CD4-positive, alpha-beta T cell treated with Interleukin-4 for 4 hours (primary cell): ENCODE data around the gene RERE.
"Not testable (repeated sequence)": the region's sequence is repeated elsewhere in the genome, so short reads cannot be mapped to it uniquely, and the experiment has no call there.

Experiments used
- DNase-seq: peaks from one replicate; pipeline ENCODE4 v3.0.0-alpha.2; 2020

The RERE gene

DNA sequence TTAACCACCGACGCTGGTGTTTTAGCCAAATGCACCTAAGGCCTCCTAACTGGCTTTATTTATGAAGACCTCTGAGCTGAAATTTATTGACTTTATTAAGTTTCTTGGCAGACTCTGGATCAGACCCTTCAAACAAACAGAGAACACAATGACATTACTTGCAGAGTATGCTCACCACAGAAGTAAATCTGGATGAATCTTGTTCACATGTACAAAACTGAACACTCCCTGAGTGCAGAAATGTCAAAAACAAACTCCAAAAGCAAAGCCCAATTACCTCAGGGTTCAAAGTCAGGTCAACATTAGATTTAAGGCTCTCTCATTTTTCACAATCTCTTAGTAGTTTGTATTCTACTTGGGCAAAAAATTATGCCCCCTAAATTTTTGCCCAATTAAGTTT, 280.9 kb downstream of the RERE start:
- no peak for DNase-seq

DNA sequence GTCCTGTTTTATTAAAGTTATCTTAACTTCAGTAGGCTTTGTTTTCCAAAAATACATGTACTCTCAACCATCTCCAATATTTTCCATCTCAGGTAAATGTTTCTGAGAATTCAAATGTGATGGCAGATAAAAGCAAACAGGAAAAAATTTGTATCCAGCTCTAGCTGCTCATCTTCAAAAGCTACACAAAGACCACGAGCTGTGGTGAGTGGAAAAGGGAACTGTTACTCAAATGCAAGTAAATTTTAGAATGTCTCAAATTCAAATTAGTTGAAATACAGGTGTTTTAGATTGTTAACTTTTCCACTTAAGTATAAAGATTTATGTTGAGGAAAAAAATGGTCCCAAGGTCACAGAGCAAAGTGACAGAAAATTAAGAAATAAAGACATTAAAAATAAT, 283.5 kb downstream of the RERE start:
- DNase-seq, result no peak

DNA sequence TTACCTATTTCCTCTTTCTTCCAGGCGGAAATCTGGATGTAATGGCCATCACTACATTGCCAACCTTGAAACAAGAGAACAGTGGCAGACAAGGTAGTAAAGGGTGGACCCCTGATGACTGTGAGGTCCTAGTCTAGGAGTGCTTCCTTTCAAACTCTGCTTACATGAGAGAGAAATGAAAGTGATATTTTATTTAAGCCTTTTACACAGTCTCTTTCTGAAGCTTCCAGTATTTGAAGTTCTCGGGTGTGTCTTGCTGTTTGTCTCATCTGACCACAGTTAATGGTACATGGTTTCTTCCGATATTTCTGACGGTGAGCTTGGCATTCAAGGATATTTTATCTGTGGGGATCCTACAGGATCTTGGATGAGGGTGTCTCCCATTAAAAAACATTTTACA, 284.3 kb downstream of the RERE start:
- no peak for DNase-seq

DNA sequence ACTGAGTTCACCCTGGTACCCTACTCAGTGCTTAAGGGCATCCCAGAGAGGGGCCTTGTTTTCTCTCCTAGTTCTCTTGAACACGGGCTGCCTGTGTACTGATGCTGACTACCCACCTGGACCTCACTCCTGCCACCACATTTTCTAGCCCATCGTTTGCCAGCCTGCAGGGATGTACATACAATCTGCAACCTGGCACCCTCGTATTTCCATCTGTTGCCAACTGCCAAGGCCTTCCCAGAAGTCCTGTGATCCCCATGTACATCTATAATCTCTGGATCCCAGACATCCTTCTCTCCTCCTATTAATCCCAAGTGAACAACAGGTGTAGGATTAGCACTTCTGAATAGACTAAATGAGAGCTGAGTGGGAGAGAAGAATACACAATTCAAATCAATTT, 287.5 kb downstream of the RERE start:
- DNase-seq, result no peak

DNA sequence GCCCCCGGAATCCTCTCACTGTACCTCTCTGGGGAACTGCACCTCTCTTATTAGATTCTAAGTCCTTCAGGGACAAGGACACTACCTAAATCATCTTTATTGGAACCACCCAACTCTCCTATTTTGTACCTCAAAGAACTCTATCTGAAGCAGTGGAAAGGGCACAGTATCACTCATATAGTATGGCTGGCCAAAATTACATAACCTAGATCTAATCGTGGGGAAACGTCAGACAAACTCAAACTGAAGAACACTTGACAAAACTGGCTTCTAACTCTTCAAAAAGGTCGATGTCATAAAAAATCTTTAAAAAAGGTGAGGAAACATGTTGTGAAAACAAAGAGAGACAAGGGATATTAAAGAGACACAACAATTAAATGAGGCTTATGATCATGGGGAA, 289.5 kb downstream of the RERE start:
- no peak for DNase-seq

DNA sequence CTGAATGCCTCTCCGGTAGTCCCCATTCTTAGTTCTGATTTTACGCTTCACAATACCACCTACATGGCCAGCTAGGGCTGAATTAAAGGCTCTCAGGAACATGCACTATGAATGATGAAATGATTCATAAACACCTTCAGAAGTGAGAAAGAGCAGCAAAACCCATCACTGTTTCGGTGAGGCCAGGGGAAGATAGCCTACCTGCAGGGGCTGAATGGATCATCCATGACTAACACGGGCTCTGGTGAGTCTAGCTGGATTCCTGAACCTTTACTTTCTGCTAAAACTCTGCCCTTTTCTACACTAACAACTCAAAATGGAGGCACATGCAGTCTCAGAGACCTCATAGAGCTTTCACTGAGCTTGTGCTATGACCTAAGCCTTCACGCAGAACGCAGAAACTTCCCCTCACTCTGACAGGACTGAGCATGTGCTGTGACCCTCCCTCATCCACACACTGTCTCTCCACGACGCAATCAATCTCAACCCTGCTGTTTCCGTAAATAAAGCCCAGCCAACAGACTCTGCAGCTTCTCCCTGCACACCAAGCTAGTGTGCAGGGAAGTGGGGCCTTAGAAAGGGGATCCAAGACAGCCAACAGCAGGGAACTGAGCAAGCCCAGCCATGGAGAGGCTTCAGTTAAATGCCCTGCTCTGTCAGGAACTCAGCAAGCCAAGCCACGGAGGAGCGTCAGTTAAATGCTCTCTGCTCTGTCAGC, 291.7 kb downstream of the RERE start:
- DNase-seq, result peak; percentile 83

DNA sequence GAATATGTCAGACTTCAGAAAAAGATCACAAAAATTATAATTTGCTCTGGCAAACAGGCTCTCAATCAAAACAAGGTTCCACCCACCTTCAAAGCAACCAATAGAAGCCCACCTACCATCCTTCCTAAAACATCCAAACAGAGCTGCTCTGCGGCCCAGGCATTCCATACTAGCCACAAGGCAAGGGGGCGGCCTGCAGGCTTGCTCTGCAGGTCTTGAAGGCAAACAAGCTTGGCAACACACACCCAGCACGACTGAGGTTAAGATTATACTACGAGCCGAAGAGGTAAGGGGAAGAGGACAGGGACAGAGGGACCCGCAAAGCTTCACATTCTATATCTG, 292.3 kb downstream of the RERE start:
- DNase-seq, result no peak

DNA sequence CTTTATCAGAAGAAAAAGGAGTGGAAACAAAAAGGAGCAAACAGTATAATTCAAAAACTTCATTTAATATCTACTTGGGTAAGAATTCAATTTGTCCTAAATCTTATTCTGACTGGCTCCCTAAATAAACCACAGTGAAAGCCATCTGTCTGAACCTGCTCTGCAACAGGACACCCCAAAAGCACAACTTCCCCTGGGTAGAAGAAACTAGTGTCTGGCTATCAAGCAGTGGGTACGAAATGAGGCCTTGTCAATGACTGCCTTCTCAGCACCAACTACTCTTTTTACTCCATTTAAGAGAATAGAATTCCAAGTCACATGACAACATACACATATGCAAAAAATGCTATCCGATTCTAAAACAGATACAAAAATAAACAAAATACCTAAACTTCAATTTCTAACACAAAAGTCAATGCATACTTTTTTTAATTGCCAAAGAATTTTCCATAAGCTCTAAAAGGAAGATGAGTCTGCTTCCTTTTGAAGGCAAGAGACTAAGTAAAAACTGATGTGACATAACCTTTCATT, 292.7 kb downstream of the RERE start:
- no peak for DNase-seq

DNA sequence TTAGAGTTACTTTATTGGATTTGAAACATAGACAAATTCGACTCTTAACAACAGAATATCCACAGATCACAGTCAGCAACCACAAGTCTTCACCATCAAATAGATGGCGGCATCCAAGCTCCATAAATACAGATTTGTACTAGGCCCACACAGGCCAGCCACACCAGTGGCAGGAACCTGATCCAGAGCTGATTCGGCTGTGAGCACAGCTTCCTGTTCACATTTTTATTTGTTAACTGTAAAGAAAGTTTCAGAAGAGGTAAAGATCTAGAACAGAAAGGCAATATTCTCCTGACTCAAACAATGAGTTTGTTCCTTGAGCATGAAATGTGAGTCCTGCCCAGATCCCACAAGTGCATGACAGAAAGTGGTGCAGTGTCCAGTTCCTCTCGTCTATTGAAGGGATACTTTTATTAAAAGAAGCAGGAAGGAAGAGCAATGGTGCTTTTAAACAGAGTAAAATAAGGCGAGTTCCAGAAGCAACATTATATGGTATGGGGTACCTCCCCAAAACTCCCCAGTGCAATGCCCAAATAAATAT, 293.7 kb downstream of the RERE start:
- DNase-seq, result no peak

DNA sequence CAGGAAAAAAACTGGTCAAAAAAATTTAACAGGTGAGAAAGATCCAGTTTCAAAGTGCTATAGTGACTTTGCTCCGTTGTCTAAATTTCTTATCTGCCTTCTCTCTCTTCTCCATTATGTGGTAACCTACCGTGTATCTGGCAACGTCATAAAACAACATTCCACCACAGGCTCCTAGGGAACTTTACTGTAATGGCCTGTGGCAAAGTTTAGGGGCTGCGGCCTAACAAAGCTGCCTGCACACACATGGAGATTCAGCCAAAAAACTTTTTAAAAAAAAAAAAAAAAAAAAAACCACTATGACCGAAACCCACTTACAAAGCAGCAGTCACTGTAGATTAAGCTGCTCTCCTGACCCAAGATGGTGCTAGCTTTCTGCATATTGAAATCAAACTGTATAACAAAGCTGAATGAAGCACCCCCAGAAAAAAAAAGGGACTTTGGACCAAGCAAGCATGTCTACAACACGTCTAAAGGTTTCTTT, 296.9 kb downstream of the RERE start:
- no peak for DNase-seq

DNA sequence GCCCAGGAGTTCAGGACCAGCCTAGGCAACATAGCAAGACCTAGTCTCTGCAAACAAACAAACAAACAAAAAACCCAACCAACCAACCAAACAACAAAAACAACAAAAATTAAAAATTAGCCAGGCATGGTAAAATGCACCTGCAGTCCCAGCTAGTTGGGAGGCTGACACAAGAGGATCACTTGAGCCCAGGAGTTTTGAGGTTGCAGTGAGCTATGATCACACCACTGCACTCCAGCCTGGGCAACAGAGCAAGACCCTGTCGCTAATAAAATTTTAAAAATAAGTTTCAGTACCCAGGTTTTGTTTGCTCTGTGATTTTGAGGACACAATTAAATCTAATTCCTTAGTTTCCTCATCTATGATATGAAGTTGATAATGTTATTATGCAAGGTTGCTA, 298.3 kb downstream of the RERE start:
- no peak for DNase-seq

DNA sequence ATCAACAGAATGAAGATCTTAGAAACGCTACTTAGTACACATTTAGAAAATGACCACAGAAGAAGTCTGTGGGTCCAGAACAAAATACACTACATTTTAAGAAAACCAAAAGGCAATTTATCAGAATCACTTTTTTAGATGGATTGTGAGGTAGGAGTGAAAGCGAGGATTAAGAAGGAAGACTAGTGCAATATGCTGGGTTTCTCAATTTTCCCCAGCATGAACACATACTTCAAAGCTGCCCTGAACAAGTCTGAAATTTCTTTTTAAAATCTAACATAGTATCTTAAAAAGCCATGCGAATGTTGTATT, 299.0 kb downstream of the RERE start:
- no peak for DNase-seq

DNA sequence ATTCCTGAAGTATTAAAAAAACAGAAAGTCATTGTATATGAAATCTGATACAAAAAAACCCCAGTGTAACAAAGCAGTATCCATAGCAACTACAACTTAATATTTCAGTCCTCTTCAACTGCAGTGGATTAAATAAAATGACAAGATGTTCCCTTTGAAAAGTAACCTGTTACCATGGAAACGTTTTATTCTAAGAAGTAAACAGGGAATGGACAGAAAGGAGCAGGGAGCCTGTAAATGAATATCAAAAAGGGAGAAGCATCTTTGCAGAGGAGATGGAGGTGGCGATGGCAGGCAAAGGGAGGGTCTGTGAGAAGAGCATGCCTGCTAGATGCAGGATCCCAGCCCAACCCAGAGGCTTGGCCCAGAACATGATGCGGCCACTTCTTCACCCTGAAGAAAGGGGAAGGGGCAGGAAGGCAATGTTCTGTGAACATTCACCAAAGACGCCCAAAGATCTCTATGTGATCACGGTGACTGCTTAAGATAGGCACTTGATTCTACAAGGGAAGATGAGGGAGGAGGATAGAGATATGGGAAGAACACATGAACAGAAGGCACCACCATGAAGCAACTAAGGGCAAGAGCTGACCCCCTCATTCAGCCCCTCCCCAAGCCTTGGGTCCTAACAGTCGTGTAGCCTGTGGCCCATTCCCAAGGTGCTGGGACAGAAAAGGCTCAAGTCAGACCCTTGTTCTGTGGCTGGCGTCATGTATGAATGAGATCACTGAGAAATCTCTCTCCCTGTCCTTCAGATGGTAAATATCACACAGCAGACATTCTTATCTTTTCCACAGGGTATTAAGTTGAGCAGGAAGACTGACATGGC, 299.6 kb downstream of the RERE start:
- DNase-seq, result no peak

DNA sequence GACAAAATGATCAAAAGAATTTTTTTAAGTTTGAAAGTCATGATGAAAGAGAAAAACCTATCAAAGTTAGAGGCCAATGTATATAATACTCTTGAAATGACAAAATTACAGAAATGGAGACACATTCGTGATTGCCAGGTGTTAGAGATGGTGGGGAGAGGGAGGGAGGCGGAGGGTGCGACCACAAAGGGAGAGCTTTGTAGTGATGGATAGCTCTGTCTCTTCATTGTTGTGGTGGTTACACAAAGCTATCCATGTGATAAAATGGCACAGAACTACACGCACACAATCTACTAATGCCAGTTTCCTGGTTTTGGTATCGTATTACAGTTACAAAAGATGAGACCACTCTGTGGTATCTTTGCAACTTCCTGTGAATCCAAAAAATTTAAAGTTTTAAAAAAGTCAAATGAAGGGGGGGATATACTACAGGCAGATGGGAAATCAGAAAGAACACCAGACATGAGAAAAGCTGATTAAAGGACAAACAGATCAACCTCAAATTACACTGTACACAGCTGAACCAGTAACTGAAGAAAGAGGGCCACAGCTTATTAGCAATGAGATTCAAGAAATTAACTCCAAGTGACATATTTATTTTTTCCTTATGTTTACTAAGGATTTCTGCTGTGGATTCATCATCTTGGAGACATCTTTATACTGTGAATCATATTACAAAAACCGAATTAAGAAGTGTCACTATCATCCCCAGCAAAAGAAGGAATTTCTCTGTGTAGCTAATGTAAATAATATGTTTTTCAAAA, 300.5 kb downstream of the RERE start:
- no peak for DNase-seq

DNA sequence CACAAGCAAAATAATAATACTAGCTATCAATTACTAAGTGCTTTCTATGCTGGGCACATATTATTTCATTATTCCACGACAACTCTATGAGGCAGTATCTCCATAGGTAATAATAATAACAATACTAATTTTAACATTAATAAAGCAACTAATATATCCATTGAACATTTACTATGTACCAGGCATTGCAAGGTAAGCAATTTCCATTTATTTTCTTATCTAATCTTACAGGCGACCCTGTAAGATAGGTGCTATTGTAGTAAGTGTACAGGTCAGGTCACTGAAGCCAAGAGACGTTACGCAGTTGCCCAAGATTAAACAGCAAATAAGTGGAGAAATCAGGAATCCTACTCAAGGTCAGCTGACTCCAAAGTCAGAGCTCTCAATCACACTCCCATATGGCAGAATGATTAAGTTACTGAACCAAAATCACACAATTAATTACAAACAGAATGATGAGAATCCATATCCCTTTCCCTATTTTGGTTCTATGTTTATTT, 301.1 kb downstream of the RERE start:
- no peak for DNase-seq

DNA sequence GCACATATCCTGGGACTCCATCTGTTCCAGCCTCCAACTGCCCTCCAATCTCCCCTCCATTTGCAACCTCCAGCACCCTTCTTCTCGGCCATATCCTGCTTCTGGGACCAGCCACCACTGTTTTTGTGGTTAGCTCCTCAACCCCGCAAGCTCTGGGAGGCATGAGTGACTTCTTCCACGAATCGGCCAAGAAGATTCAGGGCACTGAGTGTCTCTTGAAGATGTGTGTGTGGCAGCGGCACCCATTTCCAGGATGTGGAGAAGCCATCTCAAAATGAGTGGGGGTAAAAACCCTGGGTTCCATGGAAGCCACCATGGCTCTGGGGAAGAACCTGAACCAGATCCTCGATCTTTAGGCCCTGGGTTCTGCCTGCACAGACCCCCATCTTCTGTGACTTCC, 304.9 kb downstream of the RERE start:
- no peak for DNase-seq

DNA sequence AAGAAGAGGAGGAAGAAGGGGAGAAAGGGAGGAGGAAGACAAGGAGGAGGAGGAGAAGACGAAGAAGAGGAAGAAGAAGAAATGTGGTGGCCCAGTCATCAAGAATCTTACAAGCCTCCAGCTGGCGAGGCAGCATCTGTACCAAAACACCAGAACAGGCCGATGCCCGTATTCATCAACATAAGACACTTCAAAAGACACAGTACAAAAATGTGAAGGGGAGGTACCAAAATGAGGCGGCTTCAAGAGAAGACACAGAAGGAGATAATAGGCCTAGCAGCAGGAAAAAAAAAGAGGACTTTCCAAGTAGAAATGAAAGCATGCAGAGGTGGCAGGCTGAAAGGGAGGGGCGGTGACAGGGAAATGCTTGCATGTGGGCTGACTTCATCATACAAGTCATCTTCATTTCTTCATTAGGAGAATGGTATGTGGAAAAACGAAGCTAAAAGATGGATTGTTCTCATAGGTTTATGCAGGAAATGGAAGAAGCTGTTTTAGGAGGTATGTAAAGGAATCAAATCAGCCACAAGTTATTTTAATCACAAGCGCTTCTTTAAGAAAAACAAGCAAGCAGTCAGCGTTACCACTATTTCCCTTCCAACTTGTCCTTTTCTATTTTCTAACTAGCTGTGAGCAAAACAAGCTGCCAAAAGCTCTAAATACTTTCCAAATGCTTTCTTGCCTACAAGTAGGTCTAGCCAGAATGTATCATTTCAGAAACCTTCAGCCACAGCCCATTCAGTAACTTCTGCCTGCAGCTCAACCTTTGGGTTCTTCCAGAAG, 307.2 kb downstream of the RERE start:
- DNase-seq, result peak; percentile 60

DNA sequence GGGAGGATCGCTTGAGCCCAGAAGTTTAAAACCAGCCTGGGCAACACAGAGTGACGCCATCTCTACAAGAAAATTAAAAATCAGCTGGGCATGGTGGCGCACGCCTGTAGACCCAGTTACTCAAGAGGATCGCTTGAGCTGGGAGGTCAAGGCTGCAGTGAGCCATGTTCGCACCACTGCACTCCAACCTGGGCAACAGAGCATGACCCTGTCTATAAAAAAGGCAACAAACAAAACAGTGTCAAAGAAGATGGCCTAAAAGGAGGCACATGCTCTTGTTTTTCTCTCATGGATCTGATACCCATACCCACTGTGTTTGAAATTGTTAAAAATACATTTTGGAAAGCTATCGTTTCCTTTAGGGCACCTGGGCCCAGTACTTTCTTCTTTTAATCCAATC, 307.9 kb downstream of the RERE start:
- DNase-seq, result no peak

DNA sequence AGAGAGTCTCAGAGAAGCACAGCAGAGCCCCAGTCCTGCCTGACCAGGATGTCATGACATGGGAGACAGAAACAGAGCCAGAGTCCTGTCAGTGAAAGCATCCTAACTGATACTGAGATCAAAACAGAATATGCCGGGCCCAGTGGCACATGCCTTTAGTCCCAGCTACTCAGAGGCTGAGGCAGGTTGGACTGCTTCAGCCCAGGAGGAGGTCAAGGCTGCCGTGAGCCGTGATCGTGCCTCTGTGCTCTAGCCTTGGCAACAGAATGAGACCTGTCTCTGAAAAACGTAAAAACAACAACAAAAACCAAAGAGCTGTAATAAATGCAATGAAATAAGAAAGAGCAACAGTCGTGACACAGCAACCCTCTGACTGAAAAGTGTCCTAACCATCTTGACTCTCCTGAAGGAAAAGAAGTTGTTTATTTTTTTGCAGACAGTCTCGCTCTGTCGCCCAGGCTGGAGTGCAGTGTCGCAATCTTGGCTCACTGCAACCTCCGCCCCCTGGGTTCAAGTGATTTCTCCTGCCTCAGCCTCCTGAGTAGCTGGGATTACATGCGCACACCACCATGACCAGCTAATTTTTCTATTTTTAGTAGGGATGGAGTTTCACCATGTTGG, 310.3 kb downstream of the RERE start:
- no peak for DNase-seq

DNA sequence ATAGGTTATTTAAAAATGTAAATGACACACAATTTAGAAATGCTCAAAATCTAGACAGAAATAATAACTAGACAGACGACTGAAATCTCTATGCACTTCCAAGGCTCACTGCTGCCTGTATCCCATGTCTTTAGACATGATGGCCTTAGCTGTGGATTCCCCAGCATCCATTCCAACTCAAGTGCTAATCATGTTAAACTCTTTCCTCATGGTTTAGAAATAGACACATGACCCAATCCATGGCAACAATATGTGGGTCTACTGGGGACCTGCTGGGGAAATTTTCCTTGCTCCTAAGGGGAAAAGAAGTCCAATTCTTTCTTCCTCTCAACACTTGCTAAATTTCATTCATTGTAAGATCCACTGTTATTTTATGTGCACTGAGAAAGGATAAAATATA, 311.0 kb downstream of the RERE start:
- no peak for DNase-seq

DNA sequence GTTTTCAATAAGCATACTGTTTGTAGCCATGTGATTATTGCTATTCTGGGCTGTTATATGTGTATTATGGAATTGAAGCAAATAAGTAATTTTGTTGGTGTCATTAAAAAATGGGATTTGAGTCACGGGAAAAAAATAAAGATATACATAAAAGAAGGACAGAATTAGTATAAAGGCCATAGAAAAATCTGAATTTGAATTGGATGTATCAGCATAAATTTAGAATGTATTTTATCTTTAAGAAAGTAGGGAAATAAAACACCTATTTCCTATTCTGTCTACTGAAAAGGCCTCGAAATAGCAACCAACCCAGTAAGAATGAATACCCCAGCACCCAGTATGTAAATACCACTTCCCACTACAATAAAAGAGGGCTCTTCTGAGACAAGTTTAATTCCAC, 313.6 kb downstream of the RERE start:
- no peak for DNase-seq

DNA sequence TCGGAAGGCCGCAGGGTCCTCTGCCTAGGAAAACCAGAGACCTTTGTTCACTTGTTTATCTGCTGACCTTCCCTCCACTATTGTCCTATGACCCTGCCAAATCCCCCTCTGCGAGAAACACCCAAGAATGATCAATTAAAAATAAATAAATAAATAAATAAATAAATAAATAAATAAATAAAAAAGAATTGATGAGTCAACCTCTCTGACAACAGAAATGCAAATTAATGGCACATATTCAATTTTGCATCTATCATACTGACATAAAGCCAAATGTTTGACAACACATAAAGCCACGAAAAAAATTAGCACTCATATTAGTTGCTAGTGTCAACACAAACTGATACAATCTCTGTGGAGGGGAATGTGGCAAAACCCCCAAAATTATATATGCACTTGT, 314.5 kb downstream of the RERE start:
- not testable (repeated sequence) for DNase-seq
